Measurements from ENCODE around the gene NMRK2.

- TF ChIP-seq GABPA (IDR thresholded peaks at IDR 0.05; ENCODE audit: low read depth) (no peak), NRF1 (IDR thresholded peaks at IDR 0.05; ENCODE audit: low read depth, low read length) (no peak), SMC3 (IDR thresholded peaks at IDR 0.05; ENCODE audit: low read depth, low read length) (no peak), FOXJ3 (CRISPR knock-in tag; IDR thresholded peaks at IDR 0.05) (no peak), MXI1 (IDR thresholded peaks at IDR 0.05; ENCODE audit: low read depth, low read length) (no peak), EZH2phosphoT487 (IDR thresholded peaks at IDR 0.05; ENCODE audit: borderline replicate concordance, low read depth) (no peak), POLR2AphosphoS5 (IDR thresholded peaks at IDR 0.05; ENCODE audit: low read depth, low read length) (no peak; the same call in 1 of the 2 replicates), TCF12 (IDR thresholded peaks at IDR 0.05) (no peak), REST (IDR thresholded peaks at IDR 0.05; ENCODE audit: low read depth, low read length) (no peak), FOSL2 (IDR thresholded peaks at IDR 0.05; ENCODE audit: borderline replicate concordance, low read depth) (no peak), NFIC (IDR thresholded peaks at IDR 0.05; ENCODE audit: borderline replicate concordance) (no peak), MEF2A (IDR thresholded peaks at IDR 0.05; ENCODE audit: borderline replicate concordance, low read depth) (no peak)
- TF ChIP-seq, protein P1, sequence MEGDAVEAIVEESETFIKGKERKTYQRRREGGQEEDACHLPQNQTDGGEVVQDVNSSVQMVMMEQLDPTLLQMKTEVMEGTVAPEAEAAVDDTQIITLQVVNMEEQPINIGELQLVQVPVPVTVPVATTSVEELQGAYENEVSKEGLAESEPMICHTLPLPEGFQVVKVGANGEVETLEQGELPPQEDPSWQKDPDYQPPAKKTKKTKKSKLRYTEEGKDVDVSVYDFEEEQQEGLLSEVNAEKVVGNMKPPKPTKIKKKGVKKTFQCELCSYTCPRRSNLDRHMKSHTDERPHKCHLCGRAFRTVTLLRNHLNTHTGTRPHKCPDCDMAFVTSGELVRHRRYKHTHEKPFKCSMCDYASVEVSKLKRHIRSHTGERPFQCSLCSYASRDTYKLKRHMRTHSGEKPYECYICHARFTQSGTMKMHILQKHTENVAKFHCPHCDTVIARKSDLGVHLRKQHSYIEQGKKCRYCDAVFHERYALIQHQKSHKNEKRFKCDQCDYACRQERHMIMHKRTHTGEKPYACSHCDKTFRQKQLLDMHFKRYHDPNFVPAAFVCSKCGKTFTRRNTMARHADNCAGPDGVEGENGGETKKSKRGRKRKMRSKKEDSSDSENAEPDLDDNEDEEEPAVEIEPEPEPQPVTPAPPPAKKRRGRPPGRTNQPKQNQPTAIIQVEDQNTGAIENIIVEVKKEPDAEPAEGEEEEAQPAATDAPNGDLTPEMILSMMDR (IDR thresholded peaks at IDR 0.05) = no peak
Observed at GRCh38 chr19:3980353-3981251, 47.7 kb downstream of the NMRK2 start.

All from SK-N-SH (cell line).